ENCODE results near the gene SUMF1.

The SUMF1 gene

GRCh38 chr3:4501927-4502326 is 34.9 kb upstream of the SUMF1 start:
- no peak for DNase-seq (ENCODE audit: low read depth, low spot score)
- Histone ChIP-seq H3K27ac (no peak overlapping the region), H3K4me3 (no peak overlapping the region), H3K36me3 (ENCODE audit: insufficient read depth, low read length) (no peaks in the 10 kb centered on the region), H3K9ac (ENCODE audit: insufficient read length) (no peak overlapping the region), H3K9me3 (ENCODE audit: low read depth, low read length) (no peaks in the 10 kb centered on the region)
- TF ChIP-seq EZH2 (IDR thresholded peaks at IDR 0.05) (no peak), POLR2AphosphoS5 (IDR thresholded peaks at IDR 0.05; ENCODE audit: borderline replicate concordance, low read depth, low read length) (no peak), FOXP2 (optimal IDR thresholded peaks at IDR 0.05; ENCODE audit: control extremely low read depth, extremely low read length, insufficient read depth) (no peak)

- Histone ChIP-seq H3K9me3 (ENCODE audit: low read depth, low read length) (no peaks in the 10 kb centered on the region), H3K4me3 (no peak overlapping the region), H3K9ac (ENCODE audit: insufficient read length) (no peak overlapping the region), H3K36me3 (ENCODE audit: insufficient read depth, low read length) (no peaks in the 10 kb centered on the region), H3K27ac (no peak overlapping the region)
- DNase-seq (ENCODE audit: low read depth, low spot score) = no peak
- TF ChIP-seq POLR2AphosphoS5 (IDR thresholded peaks at IDR 0.05; ENCODE audit: borderline replicate concordance, low read depth, low read length) (no peak), EZH2 (IDR thresholded peaks at IDR 0.05) (no peak), FOXP2 (optimal IDR thresholded peaks at IDR 0.05; ENCODE audit: control extremely low read depth, extremely low read length, insufficient read depth) (no peak)
Measured at GRCh38 chr3:4501437-4501836, 34.4 kb upstream of the SUMF1 start.

- H3K9ac ChIP-seq (ENCODE audit: insufficient read length) = no peak overlapping the region
- TF ChIP-seq FOXP2 (optimal IDR thresholded peaks at IDR 0.05; ENCODE audit: control extremely low read depth, extremely low read length, insufficient read depth) (no peak), POLR2AphosphoS5 (IDR thresholded peaks at IDR 0.05; ENCODE audit: borderline replicate concordance, low read depth, low read length) (no peak), EZH2 (IDR thresholded peaks at IDR 0.05) (no peak)
- DNase-seq (ENCODE audit: low read depth, low spot score) = no peak
- H3K9me3 ChIP-seq (ENCODE audit: low read depth, low read length) = no peaks in the 10 kb centered on the region
- no peaks in the 10 kb centered on the region for H3K36me3 ChIP-seq (ENCODE audit: insufficient read depth, low read length)
- no peak overlapping the region for H3K4me3 ChIP-seq
- no peak overlapping the region for H3K27ac ChIP-seq
Measured at GRCh38 chr3:4498446-4498845, 31.4 kb upstream of the SUMF1 start.

GRCh38 chr3:4497843-4498324 is 30.8 kb upstream of the SUMF1 start:
- H3K27ac ChIP-seq = no peak overlapping the region
- TF ChIP-seq POLR2AphosphoS5 (IDR thresholded peaks at IDR 0.05; ENCODE audit: borderline replicate concordance, low read depth, low read length) (no peak), EZH2 (IDR thresholded peaks at IDR 0.05) (no peak), FOXP2 (optimal IDR thresholded peaks at IDR 0.05; ENCODE audit: control extremely low read depth, extremely low read length, insufficient read depth) (no peak)
- H3K9me3 ChIP-seq (ENCODE audit: low read depth, low read length) = no peaks in the 10 kb centered on the region
- H3K36me3 ChIP-seq (ENCODE audit: insufficient read depth, low read length) = no peaks in the 10 kb centered on the region
- H3K4me3 ChIP-seq = no peak overlapping the region
- DNase-seq (ENCODE audit: low read depth, low spot score) = no peak
- H3K9ac ChIP-seq (ENCODE audit: insufficient read length) = no peak overlapping the region

- no peak overlapping the region for H3K9ac ChIP-seq (ENCODE audit: insufficient read length)
- H3K27ac ChIP-seq = no peak overlapping the region
- H3K9me3 ChIP-seq (ENCODE audit: low read depth, low read length) = no peaks in the 10 kb centered on the region
- DNase-seq (ENCODE audit: low read depth, low spot score) = no peak
- no peaks in the 10 kb centered on the region for H3K36me3 ChIP-seq (ENCODE audit: insufficient read depth, low read length)
- H3K4me3 ChIP-seq = no peak overlapping the region
- no peak for TF ChIP-seq FOXP2 (optimal IDR thresholded peaks at IDR 0.05; ENCODE audit: control extremely low read depth, extremely low read length, insufficient read depth)
- no peak for TF ChIP-seq EZH2 (IDR thresholded peaks at IDR 0.05)
- TF ChIP-seq POLR2AphosphoS5 (IDR thresholded peaks at IDR 0.05; ENCODE audit: borderline replicate concordance, low read depth, low read length) = no peak
Measured at GRCh38 chr3:4497005-4497692, 30.1 kb upstream of the SUMF1 start.

GRCh38 chr3:4496087-4496452 is 29.0 kb upstream of the SUMF1 start:
- no peaks in the 10 kb centered on the region for H3K9me3 ChIP-seq (ENCODE audit: low read depth, low read length)
- no peak overlapping the region for H3K4me3 ChIP-seq
- no peaks in the 10 kb centered on the region for H3K36me3 ChIP-seq (ENCODE audit: insufficient read depth, low read length)
- no peak for TF ChIP-seq FOXP2 (optimal IDR thresholded peaks at IDR 0.05; ENCODE audit: control extremely low read depth, extremely low read length, insufficient read depth)
- no peak for TF ChIP-seq POLR2AphosphoS5 (IDR thresholded peaks at IDR 0.05; ENCODE audit: borderline replicate concordance, low read depth, low read length)
- no peak for TF ChIP-seq EZH2 (IDR thresholded peaks at IDR 0.05)
- no peak overlapping the region for H3K27ac ChIP-seq
- no peak for DNase-seq (ENCODE audit: low read depth, low spot score)
- H3K9ac ChIP-seq (ENCODE audit: insufficient read length) = no peak overlapping the region

GRCh38 chr3:4495294-4496086 is 28.4 kb upstream of the SUMF1 start:
- Histone ChIP-seq H3K9me3 (ENCODE audit: low read depth, low read length) (no peaks in the 10 kb centered on the region), H3K4me3 (no peak overlapping the region), H3K27ac (no peak overlapping the region), H3K36me3 (ENCODE audit: insufficient read depth, low read length) (no peaks in the 10 kb centered on the region), H3K9ac (ENCODE audit: insufficient read length) (no peak overlapping the region)
- DNase-seq (ENCODE audit: low read depth, low spot score) = no peak
- TF ChIP-seq POLR2AphosphoS5 (IDR thresholded peaks at IDR 0.05; ENCODE audit: borderline replicate concordance, low read depth, low read length) (no peak), FOXP2 (optimal IDR thresholded peaks at IDR 0.05; ENCODE audit: control extremely low read depth, extremely low read length, insufficient read depth) (no peak), EZH2 (IDR thresholded peaks at IDR 0.05) (no peak)

- TF ChIP-seq FOXP2 (optimal IDR thresholded peaks at IDR 0.05; ENCODE audit: control extremely low read depth, extremely low read length, insufficient read depth) = no peak
- TF ChIP-seq POLR2AphosphoS5 (IDR thresholded peaks at IDR 0.05; ENCODE audit: borderline replicate concordance, low read depth, low read length) = no peak
- TF ChIP-seq EZH2 (IDR thresholded peaks at IDR 0.05) = no peak
- Histone ChIP-seq H3K27ac (no peak overlapping the region), H3K9ac (ENCODE audit: insufficient read length) (no peak overlapping the region), H3K4me3 (no peak overlapping the region), H3K36me3 (ENCODE audit: insufficient read depth, low read length) (no peaks in the 10 kb centered on the region), H3K9me3 (ENCODE audit: low read depth, low read length) (no peaks in the 10 kb centered on the region)
- DNase-seq (ENCODE audit: low read depth, low spot score) = no peak
Measured at GRCh38 chr3:4494895-4495264, 27.8 kb upstream of the SUMF1 start.
